Measurements from ENCODE around the gene MRPL58. TPM values are rescaled to one million over a fixed set of nuclear protein-coding genes. Genes with fewer than 3 reads are reported as not detected.

The MRPL58 gene
- total and polyA plus RNA-seq, 10 of the 15 experiments (the other 5 are each of a cell fraction or from before 2014, with no cell fraction given): 23.0 to 64.3 (median 51.9) TPM

- FAIRE-seq: no peak
- POLR2A ChIA-PET: interaction anchor here (0.6 kb wide), 1 partner anchor 541 kb away, joined by 3 read pairs; no protein-coding TSS in a partner anchor
- in situ Hi-C loops (cut with MboI): no loop called here
Measured at GRCh38 chr17:74975943-74976342, 36.5 kb upstream of the MRPL58 start.

More at GRCh38 chr17:74975943-74976342, 36.5 kb upstream of the MRPL58 start:
- no peak overlapping the region for H3K27ac ChIP-seq (ENCODE audit: control insufficient read depth, insufficient read depth)
- H4K20me1 ChIP-seq (ENCODE audit: control insufficient read depth, insufficient read depth): no peaks in the 10 kb centered on the region
- no peak for DNase-seq (ENCODE audit: low read depth, low spot score)
- ATAC-seq: no peak
- no peak overlapping the region for H3K9ac ChIP-seq (ENCODE audit: control insufficient read depth, insufficient read depth, low read length)
- no TSS peak for BruUV-seq (replicated peaks)
- H3K79me2 ChIP-seq (ENCODE audit: control insufficient read depth, insufficient read depth, low read length): no peaks in the 10 kb centered on the region
- no peak overlapping the region for H3K4me2 ChIP-seq (ENCODE audit: control insufficient read depth, insufficient read depth)
- H3K4me3 ChIP-seq: no peak overlapping the region
- no peaks in the 10 kb centered on the region for H3K4me1 ChIP-seq (ENCODE audit: control insufficient read depth, insufficient read depth, low read length)
- H2AFZ ChIP-seq (ENCODE audit: control insufficient read depth, low read depth, low read length): no peak overlapping the region
- 20% methylated on average over 4 of the region's 4 CpGs for WGBS (ENCODE audit: insufficient coverage, insufficient replicate concordance, low lambda C conversion rate, missing lambda C conversion rate)
- intact Hi-C loops (cut with micrococcal nuclease; ENCODE audit: unreplicated experiment): no loop called here
- ChIA-PET CTCF (interaction anchor here (1.0 to 12.7 kb wide), 2 partner anchors 14 to 16 kb away, joined by 3 to 92 read pairs; no protein-coding TSS in a partner anchor), RAD21 (ENCODE audit: unreplicated experiment) (no interaction called here), SMC1A (ENCODE audit: uncharacterized antibody, unreplicated experiment) (interaction anchor here (1.3 kb wide), 1 partner anchor 15 kb away, joined by 5 read pairs; no protein-coding TSS in a partner anchor)
- no peak for TF ChIP-seq PAX8 (IDR thresholded peaks at IDR 0.05)
- no peak for TF ChIP-seq JUND (IDR thresholded peaks at IDR 0.05; ENCODE audit: low read depth, low read length)
- no peak for TF ChIP-seq RCOR1 (conservative IDR thresholded peaks at IDR 0.05; ENCODE audit: low read depth, low read length)
- TF ChIP-seq USF1 (IDR thresholded peaks at IDR 0.05; ENCODE audit: borderline replicate concordance, extremely low read length, insufficient read depth, low read depth, low read length): no peak
- no peak for TF ChIP-seq IKZF2 (IDR thresholded peaks at IDR 0.05)
- TF ChIP-seq ATF3 (IDR thresholded peaks at IDR 0.05; ENCODE audit: borderline replicate concordance, extremely low read depth, low read depth, low read length): no peak
- TF ChIP-seq, protein P1, sequence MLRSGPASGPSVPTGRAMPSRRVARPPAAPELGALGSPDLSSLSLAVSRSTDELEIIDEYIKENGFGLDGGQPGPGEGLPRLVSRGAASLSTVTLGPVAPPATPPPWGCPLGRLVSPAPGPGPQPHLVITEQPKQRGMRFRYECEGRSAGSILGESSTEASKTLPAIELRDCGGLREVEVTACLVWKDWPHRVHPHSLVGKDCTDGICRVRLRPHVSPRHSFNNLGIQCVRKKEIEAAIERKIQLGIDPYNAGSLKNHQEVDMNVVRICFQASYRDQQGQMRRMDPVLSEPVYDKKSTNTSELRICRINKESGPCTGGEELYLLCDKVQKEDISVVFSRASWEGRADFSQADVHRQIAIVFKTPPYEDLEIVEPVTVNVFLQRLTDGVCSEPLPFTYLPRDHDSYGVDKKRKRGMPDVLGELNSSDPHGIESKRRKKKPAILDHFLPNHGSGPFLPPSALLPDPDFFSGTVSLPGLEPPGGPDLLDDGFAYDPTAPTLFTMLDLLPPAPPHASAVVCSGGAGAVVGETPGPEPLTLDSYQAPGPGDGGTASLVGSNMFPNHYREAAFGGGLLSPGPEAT (IDR thresholded peaks at IDR 0.05; ENCODE audit: low read depth): no peak
- TF ChIP-seq ZBED1 (IDR thresholded peaks at IDR 0.05; ENCODE audit: borderline replicate concordance): no peak
- TF ChIP-seq E4F1 (IDR thresholded peaks at IDR 0.05; ENCODE audit: borderline replicate concordance, partially characterized antibody): no peak
- TF ChIP-seq KDM1A (IDR thresholded peaks at IDR 0.05; ENCODE audit: borderline replicate concordance): no peak
- no peak for TF ChIP-seq SUPT20H (IDR thresholded peaks at IDR 0.05; ENCODE audit: borderline replicate concordance, control insufficient read depth, low read depth, low read length)
- TF ChIP-seq ESRRA (IDR thresholded peaks at IDR 0.05; ENCODE audit: low read length): no peak
- no peak for TF ChIP-seq TCF7 (IDR thresholded peaks at IDR 0.05; ENCODE audit: borderline replicate concordance)
- TF ChIP-seq POLR2AphosphoS5 (IDR thresholded peaks at IDR 0.05; ENCODE audit: low read length): no peak
- no peak for TF ChIP-seq CHD2 (IDR thresholded peaks at IDR 0.05; ENCODE audit: borderline replicate concordance, low read depth, low read length)
- TF ChIP-seq DPF2 (IDR thresholded peaks at IDR 0.05): no peak
- TF ChIP-seq ZNF622 (IDR thresholded peaks at IDR 0.05): no peak
- TF ChIP-seq RELA (IDR thresholded peaks at IDR 0.05; ENCODE audit: borderline replicate concordance, partially characterized antibody): no peak
- no peak for TF ChIP-seq NR2C1 (IDR thresholded peaks at IDR 0.05)
- no peak for TF ChIP-seq BHLHE40 (IDR thresholded peaks at IDR 0.05; ENCODE audit: borderline replicate concordance in 1 of 2, low read depth in 2 of 2, low read length in 1 of 2)
- H3K9me3 ChIP-seq (replicated peaks; ENCODE audit: control insufficient read depth, insufficient read depth, low read length): no peaks in the 10 kb centered on the region
- peaks cover 6 to 11% of the 10 kb centered on the region in 2 experiments; a peak in 3 of 4 replicates for H3K27me3 ChIP-seq (replicated peaks in 1 of 2; ENCODE audit: control insufficient read depth in 2 of 2, insufficient read depth in 2 of 2, low read length in 1 of 2)
- H3K36me3 ChIP-seq (ENCODE audit: control insufficient read depth in 2 of 2, insufficient read depth in 2 of 2, low read length in 1 of 2): no peaks in the 10 kb centered on the region

Measured in GM12878 (cell line).